ENCODE data around the gene ACAN. TPM values are rescaled to one million over a fixed set of nuclear protein-coding genes. Genes with fewer than 3 reads are reported as not detected.

The ACAN gene
- total and polyA plus RNA-seq, 7 donors: 0.06 to 0.69 (median 0.12) TPM

GRCh38 chr15:88881775-88882174 lies 78.5 kb downstream of the ACAN start:
- DNase-seq: no peak
- 88 to 95% (median 93%) methylated on average over 3 of the region's 3 CpGs for WGBS, 3 donors
- Histone ChIP-seq H3K27ac (no peak overlapping the region), H3K27me3 (ENCODE audit: insufficient read depth in 3 of 3, low read length in 2 of 3) (no peaks in the 10 kb centered on the region), H3K9me3 (no peaks in the 10 kb centered on the region), H3K4me1 (no peaks in the 10 kb centered on the region), H3K4me3 (no peak overlapping the region), H3K36me3 (ENCODE audit: insufficient read depth in 1 of 2, low read depth in 1 of 2) (peaks cover 0 to 14% of the 10 kb centered on the region in 2 donors)
- no peak for TF ChIP-seq CTCF (IDR thresholded peaks at IDR 0.05)
- intact Hi-C loops (cut with DNase I): no loop called here
- ATAC-seq: no peak

DNA sequence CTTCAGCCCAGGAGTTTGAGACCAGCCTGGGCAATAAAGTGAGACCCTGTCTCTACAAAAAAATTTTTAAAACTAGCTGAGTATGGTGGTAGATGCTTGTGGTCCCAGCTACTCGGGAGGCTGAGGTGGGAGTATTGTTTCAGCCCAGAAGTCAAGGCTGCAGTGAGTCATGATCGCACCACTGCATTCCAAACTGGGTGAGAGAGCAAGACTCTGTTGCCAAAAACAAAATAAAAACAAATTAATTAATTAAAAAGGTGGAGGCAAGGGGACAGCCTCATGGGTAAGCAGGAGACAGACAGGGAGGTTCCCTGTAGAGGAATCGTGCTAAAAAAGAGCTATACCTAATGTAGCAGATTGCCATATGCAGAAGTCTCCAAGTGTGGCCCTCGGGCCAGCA lies 79.5 kb downstream of the ACAN start:
- Histone ChIP-seq H3K4me3 (no peak overlapping the region), H3K27ac (no peak overlapping the region), H3K4me1 (no peaks in the 10 kb centered on the region), H3K27me3 (ENCODE audit: insufficient read depth in 3 of 3, low read length in 2 of 3) (no peaks in the 10 kb centered on the region), H3K36me3 (ENCODE audit: insufficient read depth in 1 of 2, low read depth in 1 of 2) (peaks cover 0 to 14% of the 10 kb centered on the region in 2 donors), H3K9me3 (no peaks in the 10 kb centered on the region)
- intact Hi-C loops (cut with DNase I): no loop called here
- no peak for DNase-seq
- 80 to 88% (median 81%) methylated on average over 4 of the region's 4 CpGs for WGBS, 3 donors
- TF ChIP-seq CTCF (IDR thresholded peaks at IDR 0.05): no peak
- no peak for ATAC-seq

DNA sequence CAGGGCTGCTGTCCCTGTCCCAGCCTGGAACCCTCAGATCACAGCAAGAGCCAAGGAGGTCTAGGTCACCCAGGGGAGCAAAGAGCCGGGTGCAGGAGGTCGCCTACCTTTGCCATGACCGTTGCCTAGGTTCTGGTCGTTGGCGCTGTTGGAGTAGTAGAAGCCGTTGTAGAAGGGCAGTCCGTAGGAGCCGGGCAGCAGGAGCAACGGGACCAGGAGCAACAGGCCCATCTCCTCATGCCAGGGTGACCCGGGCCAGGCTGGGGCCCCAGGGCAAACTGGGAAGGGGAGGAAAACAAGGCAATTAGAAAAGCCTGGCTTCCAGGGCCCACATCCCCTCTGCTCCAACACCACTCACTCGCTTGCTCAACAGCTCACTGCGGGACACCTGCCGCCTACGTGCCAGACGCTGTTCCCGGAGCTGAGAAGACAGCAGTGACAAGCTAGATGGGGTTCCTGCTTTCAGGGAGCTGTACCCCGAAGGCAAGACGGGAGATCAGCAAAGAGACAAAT lies 83.9 kb downstream of the ACAN start:
- ATAC-seq (no peak), DNase-seq (no peak)
- intact Hi-C loops (cut with DNase I): no loop called here
- Histone ChIP-seq H3K4me3 (no peak overlapping the region), H3K9me3 (no peaks in the 10 kb centered on the region), H3K4me1 (no peaks in the 10 kb centered on the region), H3K27me3 (ENCODE audit: insufficient read depth in 3 of 3, low read length in 2 of 3) (no peaks in the 10 kb centered on the region), H3K27ac (no peak overlapping the region), H3K36me3 (ENCODE audit: insufficient read depth in 1 of 2, low read depth in 1 of 2) (peaks cover 0 to 5% of the 10 kb centered on the region in 2 donors)
- WGBS, 3 donors: 82 to 87% (median 86%) methylated on average over 18 of the region's 18 CpGs
- TF ChIP-seq CTCF (IDR thresholded peaks at IDR 0.05): no peak

- DNase-seq (no peak), ATAC-seq (no peak)
- intact Hi-C loops (cut with DNase I): no loop called here
- Histone ChIP-seq H3K4me1 (no peaks in the 10 kb centered on the region), H3K36me3 (ENCODE audit: insufficient read depth in 1 of 2, low read depth in 1 of 2) (peaks cover 0 to 5% of the 10 kb centered on the region in 2 donors), H3K4me3 (no peak overlapping the region), H3K9me3 (no peaks in the 10 kb centered on the region), H3K27me3 (ENCODE audit: insufficient read depth in 3 of 3, low read length in 2 of 3) (no peaks in the 10 kb centered on the region), H3K27ac (no peak overlapping the region)
- 89 to 99% (median 90%) methylated on average over 5 of the region's 5 CpGs for WGBS, 3 donors
- TF ChIP-seq CTCF (IDR thresholded peaks at IDR 0.05): no peak
These were observed 85.5 kb downstream of the ACAN start for GRCh38 chr15:88888719-88889118.

- WGBS, 3 donors: 77 to 95% (median 87%) methylated on average over 4 of the region's 4 CpGs
- no peaks in the 10 kb centered on the region for H3K4me1 ChIP-seq
These were observed 87.3 kb downstream of the ACAN start for GRCh38 chr15:88890495-88890894.

More at GRCh38 chr15:88890495-88890894, 87.3 kb downstream of the ACAN start:
- H3K36me3 ChIP-seq (ENCODE audit: insufficient read depth in 1 of 2, low read depth in 1 of 2): peaks cover 0 to 5% of the 10 kb centered on the region in 2 donors
- intact Hi-C loops (cut with DNase I): loop anchor here in 1 of 2 donors (10.0 kb wide), 1 partner anchor 236 kb away; no protein-coding TSS in a partner anchor
- peaks cover 0 to under 1% (median 0%) of the 10 kb centered on the region in 3 donors for H3K27me3 ChIP-seq (ENCODE audit: insufficient read depth in 3 of 3, low read length in 2 of 3)
- no peak overlapping the region for H3K4me3 ChIP-seq
- H3K9me3 ChIP-seq: no peaks in the 10 kb centered on the region
- ATAC-seq: no peak
- H3K27ac ChIP-seq: no peak overlapping the region
- no peak for DNase-seq
- no peak for TF ChIP-seq CTCF (IDR thresholded peaks at IDR 0.05)

Measured in psoas muscle (tissue), 8 donors.